Right lobe of liver (tissue), 6 donors: ENCODE data around the gene MAP3K20. TPM values are rescaled to one million over a fixed set of nuclear protein-coding genes. Genes with fewer than 3 reads are reported as not detected.

Experiments
- ATAC-seq, 4 donors: fragments of 200-7000 bp; cut with Tn5 transposase; one replicate each; pipeline ENCODE4 v1.9.1; 2020; ENCODE audit warnings: mild to moderate bottlenecking in 4 of 4, moderate library complexity in 4 of 4
- DNase-seq, 3 donors: peaks; one replicate each; pipeline ENCODE4 v3.0.0-alpha.2; 2020
- H3K27ac ChIP-seq, 3 donors: fragments of 200-600 bp; one replicate each; pipeline ENCODE4 v1.8.0; 2022
- H3K27me3 ChIP-seq, 2 donors: fragments of 200-600 bp; one replicate each; pipeline ENCODE4 v1.8.0; 2022
- H3K36me3 ChIP-seq, 4 donors: fragments of 200-600 bp; sonication (generic) in 1 of 4; one replicate each; pipeline versions ENCODE4 v1.5.1 to v1.8.0; 2017 to 2022; ENCODE audit warnings: control low read depth in 1 of 4
- H3K4me1 ChIP-seq, 4 donors: fragments of 200-600 bp; sonication (generic) in 1 of 4; one replicate each; pipeline versions ENCODE4 v1.5.1 to v1.8.0; 2017 to 2022; ENCODE audit warnings: control low read depth in 1 of 4
- H3K4me3 ChIP-seq, 3 donors: fragments of 200-600 bp; one replicate each; pipeline ENCODE4 v1.8.0; 2022
- H3K9me3 ChIP-seq, 4 donors: fragments of 200-600 bp; sonication (generic) in 1 of 4; one replicate each; pipeline versions ENCODE4 v1.5.1 to v1.8.0; 2017 to 2022; ENCODE audit warnings: control low read depth in 1 of 4
- POLR2A ChIP-seq: fragments of 450-650 bp; IDR thresholded peaks from one replicate; pipeline ENCODE4 v1.6.1; 2017; ENCODE audit warnings: antibody characterized with exemption, mild to moderate bottlenecking
- WGBS: methylation state at CpG from one replicate; pipeline ENCODE4 v1.1.6; 2018; ENCODE audit warnings: low coverage, low lambda C conversion rate; ENCODE audit not compliant: insufficient coverage; ENCODE audit errors: missing lambda C conversion rate; 5-methylcytosine and 5-hydroxymethylcytosine counted together
- intact Hi-C, 2 donors: fragments of 100-400 bp; cut with DNase I; formaldehyde crosslinking; loops; one replicate each; pipeline versions ENCODE4 v1.11.2 to v1.14.1; 2022
- total RNA-seq, 6 experiments: library from RNA; depleted of rRNA in 2 of 6; stranded (reverse); fragments of >200 nt in 2 of 6; fragmentation: NEBNext Ultra II Directional in 3 of 6; extraction: Animal tissue kit (Norgen Biotek cat#: 25700) in 3 of 6; gene quantifications; one replicate each; pipeline versions ENCODE4 v1.1.0 to v1.2.4, GENCODE V29; 2016 to 2023
- TF ChIP-seq, protein P1 (sequence below), 4 donors: fragments of 200-600 bp in 3 of 4; fragments of 450-650 bp in 1 of 4; IDR thresholded peaks; one replicate each; pipeline versions ENCODE4 v1.5.1 to v1.8.0; 2016 to 2022; ENCODE audit warnings: antibody characterized with exemption in 4 of 4, mild to moderate bottlenecking in 2 of 4
- donor health status: DM: no; HTN: yes; CAD: no.
- donor health status: DM: no; HTN: no; CAD: no.
- donor health status: DM: no; HTN: no; CAD: no.
- donor health status: DM: no; HTN: yes; CAD: no.
- donor health status: DM: no; HTN: yes; CAD: no.

MAP3K20 gene
- total RNA-seq, 6 experiments from 2014 or later: 16.0 to 36.8 (median 22.0) TPM

GRCh38 chr2:173191601-173192000 lies 116.0 kb downstream of the MAP3K20 start:
- TF ChIP-seq, protein P1, sequence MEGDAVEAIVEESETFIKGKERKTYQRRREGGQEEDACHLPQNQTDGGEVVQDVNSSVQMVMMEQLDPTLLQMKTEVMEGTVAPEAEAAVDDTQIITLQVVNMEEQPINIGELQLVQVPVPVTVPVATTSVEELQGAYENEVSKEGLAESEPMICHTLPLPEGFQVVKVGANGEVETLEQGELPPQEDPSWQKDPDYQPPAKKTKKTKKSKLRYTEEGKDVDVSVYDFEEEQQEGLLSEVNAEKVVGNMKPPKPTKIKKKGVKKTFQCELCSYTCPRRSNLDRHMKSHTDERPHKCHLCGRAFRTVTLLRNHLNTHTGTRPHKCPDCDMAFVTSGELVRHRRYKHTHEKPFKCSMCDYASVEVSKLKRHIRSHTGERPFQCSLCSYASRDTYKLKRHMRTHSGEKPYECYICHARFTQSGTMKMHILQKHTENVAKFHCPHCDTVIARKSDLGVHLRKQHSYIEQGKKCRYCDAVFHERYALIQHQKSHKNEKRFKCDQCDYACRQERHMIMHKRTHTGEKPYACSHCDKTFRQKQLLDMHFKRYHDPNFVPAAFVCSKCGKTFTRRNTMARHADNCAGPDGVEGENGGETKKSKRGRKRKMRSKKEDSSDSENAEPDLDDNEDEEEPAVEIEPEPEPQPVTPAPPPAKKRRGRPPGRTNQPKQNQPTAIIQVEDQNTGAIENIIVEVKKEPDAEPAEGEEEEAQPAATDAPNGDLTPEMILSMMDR (IDR thresholded peaks at IDR 0.05): no peak
- TF ChIP-seq POLR2A: no peak
- no peak overlapping the region for H3K27ac ChIP-seq
- DNase-seq (no peak), ATAC-seq (no peak)
- H3K4me1 ChIP-seq: peaks cover 0 to 15% (median 0%) of the 10 kb centered on the region in 4 donors
- H3K9me3 ChIP-seq: no peaks in the 10 kb centered on the region
- 97% methylated on average over 3 of the region's 3 CpGs for WGBS
- H3K27me3 ChIP-seq: no peaks in the 10 kb centered on the region
- intact Hi-C loops: no loop called here
- H3K4me3 ChIP-seq: no peak overlapping the region
- peaks cover 0 to 4% (median 0%) of the 10 kb centered on the region in 4 donors for H3K36me3 ChIP-seq

- ATAC-seq: no peak
- DNase-seq: no peak
- Histone ChIP-seq H3K27me3 (no peaks in the 10 kb centered on the region), H3K4me3 (no peak overlapping the region), H3K4me1 (peaks cover 0 to 15% (median 0%) of the 10 kb centered on the region in 4 donors), H3K27ac (no peak overlapping the region), H3K36me3 (peaks cover 0 to 4% (median 0%) of the 10 kb centered on the region in 4 donors), H3K9me3 (no peaks in the 10 kb centered on the region)
- intact Hi-C loops: no loop called here
- no peak for TF ChIP-seq POLR2A
- TF ChIP-seq, protein P1 (IDR thresholded peaks at IDR 0.05): no peak
- 78% methylated on average over 4 of the region's 4 CpGs for WGBS
These were observed 116.4 kb downstream of the MAP3K20 start for GRCh38 chr2:173192071-173192470.

- Histone ChIP-seq H3K4me3 (no peak overlapping the region), H3K27ac (no peak overlapping the region), H3K36me3 (peaks cover 0 to 14% (median 1%) of the 10 kb centered on the region in 4 donors), H3K9me3 (no peaks in the 10 kb centered on the region), H3K4me1 (no peaks in the 10 kb centered on the region), H3K27me3 (no peaks in the 10 kb centered on the region)
- TF ChIP-seq, protein P1 (IDR thresholded peaks at IDR 0.05): no peak
- TF ChIP-seq POLR2A: no peak
- intact Hi-C loops: no loop called here
- no peak for DNase-seq
- no peak for ATAC-seq
- 100% methylated on average over 1 of the region's 1 CpG for WGBS
These were observed 118.3 kb downstream of the MAP3K20 start for GRCh38 chr2:173193925-173194324.

DNA sequence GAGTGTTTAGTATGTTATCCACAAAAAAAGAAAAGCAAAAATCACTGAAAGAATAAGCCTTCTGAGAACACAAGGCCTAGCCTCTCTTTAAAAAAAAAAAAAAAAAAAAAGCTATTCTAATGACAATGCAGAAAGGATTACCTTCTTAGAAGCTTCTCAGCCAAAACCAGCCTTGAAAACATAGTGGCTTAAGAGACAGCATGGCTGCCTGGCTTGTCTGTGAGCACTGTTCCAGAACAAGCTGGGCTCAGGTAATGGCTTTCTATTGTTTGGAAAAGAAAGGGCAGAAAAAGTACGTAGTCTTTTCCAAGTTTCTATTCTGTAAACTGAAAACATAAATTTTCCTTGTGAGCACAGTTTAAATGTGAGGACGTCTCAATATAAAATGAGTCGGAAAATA lies 119.5 kb downstream of the MAP3K20 start:
- H3K9me3 ChIP-seq: no peaks in the 10 kb centered on the region
- TF ChIP-seq POLR2A: no peak
- TF ChIP-seq, protein P1 (IDR thresholded peaks at IDR 0.05): no peak
- no peaks in the 10 kb centered on the region for H3K4me1 ChIP-seq
- H3K27me3 ChIP-seq: no peaks in the 10 kb centered on the region
- H3K4me3 ChIP-seq: no peak overlapping the region
- H3K36me3 ChIP-seq: peaks cover 0 to 15% (median 1%) of the 10 kb centered on the region in 4 donors
- 77% methylated on average over 3 of the region's 3 CpGs for WGBS
- no peak for ATAC-seq
- no peak for DNase-seq
- no peak overlapping the region for H3K27ac ChIP-seq
- intact Hi-C loops: no loop called here

GRCh38 chr2:173196080-173196479 lies 120.4 kb downstream of the MAP3K20 start:
- Histone ChIP-seq H3K27ac (no peak overlapping the region), H3K36me3 (peaks cover 0 to 15% (median 1%) of the 10 kb centered on the region in 4 donors), H3K9me3 (no peaks in the 10 kb centered on the region), H3K27me3 (no peaks in the 10 kb centered on the region), H3K4me3 (no peak overlapping the region), H3K4me1 (no peaks in the 10 kb centered on the region)
- DNase-seq: no peak
- TF ChIP-seq, protein P1 (IDR thresholded peaks at IDR 0.05): no peak
- TF ChIP-seq POLR2A: no peak
- intact Hi-C loops: no loop called here
- ATAC-seq: no peak
- 93% methylated on average over 5 of the region's 6 CpGs for WGBS
